Liver (tissue), 3 donors: Measurements from ENCODE around the gene PALLD.

Source experiments
- CTCF ChIP-seq: fragments of 150-350 bp; IDR thresholded peaks from 2 replicates; pipeline ENCODE4 v1.5.1; 2017; ENCODE audit warnings: improper control_type of control experiment, low read depth, low read length; ENCODE audit not compliant: missing input control
- RAD21 ChIP-seq, 2 donors: IDR thresholded peaks; 2 replicates each; pipeline ENCODE4 v1.6.1; 2016; ENCODE audit warnings: antibody characterized with exemption in 2 of 2, mild to moderate bottlenecking in 2 of 2
- donor health status: healthy.
- donor health status: healthy.

- TF ChIP-seq CTCF (no peak), RAD21 (IDR thresholded peaks at IDR 0.05) (no peak)
These were observed 339.6 kb downstream of the PALLD start for GRCh38 chr4:168836490-168836889.
